SK-N-SH treated with all-trans-retinoic acid at 6 μM for 48 hours (cell line): ENCODE results near the gene HPS1.

ENCODE experiments used
- ATAC-seq: fragments of 200-7000 bp; cut with Tn5 transposase; 3 replicates; pipeline ENCODE4 v1.9.1; 2020; ENCODE audit warnings: mild to moderate bottlenecking, moderate library complexity
- ARNTL ChIP-seq: fragments of 450-650 bp; formaldehyde crosslinking; IDR thresholded peaks from 2 replicates; pipeline ENCODE4 v1.5.0; 2020; ENCODE audit warnings: low read depth, mild to moderate bottlenecking, moderate library complexity, borderline replicate concordance
- BACH2 ChIP-seq: fragments of 250-450 bp; sonication (Bioruptor Pico); IDR thresholded peaks from 2 replicates; pipeline ENCODE4 v1.9.0; 2021; ENCODE audit warnings: mild to moderate bottlenecking, borderline replicate concordance
- ESRRG ChIP-seq: fragments of 250-450 bp; sonication (Bioruptor Pico); IDR thresholded peaks from 2 replicates; pipeline ENCODE4 v1.6.1; 2021; ENCODE audit warnings: mild to moderate bottlenecking
- GLIS3 ChIP-seq: fragments of 250-450 bp; sonication (Bioruptor Pico); IDR thresholded peaks from 2 replicates; pipeline ENCODE4 v1.5.0; 2020; ENCODE audit warnings: mild to moderate bottlenecking, moderate library complexity
- ISL1 ChIP-seq: fragments of 250-450 bp; sonication (Bioruptor Pico); IDR thresholded peaks from 2 replicates; pipeline ENCODE4 v2.1.2; 2022; ENCODE audit warnings: mild to moderate bottlenecking, moderate library complexity
- OSR1 ChIP-seq: fragments of 250-450 bp; sonication (Bioruptor Pico); IDR thresholded peaks from 2 replicates; pipeline ENCODE4 v1.8.0; 2022; ENCODE audit warnings: moderate library complexity, mild to moderate bottlenecking, inconsistent platforms
- PATZ1 ChIP-seq: fragments of 250-450 bp; sonication (Bioruptor Pico); IDR thresholded peaks from 2 replicates; pipeline ENCODE4 v1.8.0; 2020; ENCODE audit warnings: mild to moderate bottlenecking, moderate library complexity, borderline replicate concordance
- PPARA ChIP-seq: fragments of 250-450 bp; sonication (Bioruptor Pico); IDR thresholded peaks from 2 replicates; pipeline ENCODE4 v1.5.0; 2020; ENCODE audit warnings: mild to moderate bottlenecking, borderline replicate concordance
- RARB ChIP-seq: fragments of 250-450 bp; sonication (Bioruptor Pico); IDR thresholded peaks from 2 replicates; pipeline ENCODE4 v1.8.0; 2021; ENCODE audit warnings: mild to moderate bottlenecking, moderate library complexity
- SNAI2 ChIP-seq: fragments of 250-450 bp; sonication (Bioruptor Pico); IDR thresholded peaks from 2 replicates; pipeline ENCODE4 v1.5.0; 2020; ENCODE audit warnings: mild to moderate bottlenecking, moderate library complexity
- TCF4 ChIP-seq: fragments of 250-450 bp; sonication (Bioruptor Pico); IDR thresholded peaks from 2 replicates; pipeline ENCODE4 v1.8.0; 2021; ENCODE audit warnings: mild to moderate bottlenecking, moderate library complexity, borderline replicate concordance
- ZC3H10 ChIP-seq: fragments of 250-450 bp; sonication (Bioruptor Pico); IDR thresholded peaks from 2 replicates; pipeline ENCODE4 v1.5.1; 2021; ENCODE audit warnings: mild to moderate bottlenecking, moderate library complexity
- ZFP3 ChIP-seq: fragments of 250-450 bp; sonication (Bioruptor Pico); IDR thresholded peaks from 2 replicates; pipeline ENCODE4 v1.5.0; 2020; ENCODE audit warnings: mild to moderate bottlenecking, moderate library complexity
- ZFP30 ChIP-seq: fragments of 450-650 bp; formaldehyde crosslinking; IDR thresholded peaks from 2 replicates; pipeline ENCODE4 v1.5.0; 2022; ENCODE audit warnings: mild to moderate bottlenecking, moderate library complexity
- ZNF565 ChIP-seq: fragments of 450-650 bp; formaldehyde crosslinking; conservative IDR thresholded peaks from 2 replicates; pipeline ENCODE4 v1.5.0; 2020; ENCODE audit warnings: low read depth, mild to moderate bottlenecking, moderate library complexity
- ZNF70 ChIP-seq: fragments of 450-650 bp; formaldehyde crosslinking; IDR thresholded peaks from 2 replicates; pipeline ENCODE4 v1.5.0; 2020; ENCODE audit warnings: mild to moderate bottlenecking, moderate library complexity
- ZNF8 ChIP-seq: fragments of 450-650 bp; formaldehyde crosslinking; IDR thresholded peaks from 2 replicates; pipeline ENCODE4 v1.5.0; 2020; ENCODE audit warnings: mild to moderate bottlenecking, moderate library complexity
- TF ChIP-seq, protein P1 (sequence below): fragments of 250-450 bp; sonication (Bioruptor Pico); IDR thresholded peaks from 2 replicates; pipeline ENCODE4 v1.5.1; 2021; ENCODE audit warnings: mild to moderate bottlenecking, moderate library complexity
- TF ChIP-seq, protein P2 (sequence below): fragments of 250-450 bp; sonication (Bioruptor Pico); IDR thresholded peaks from 2 replicates; pipeline ENCODE4 v1.8.0; 2021; ENCODE audit warnings: low read depth, mild to moderate bottlenecking, moderate library complexity, borderline replicate concordance
- TF ChIP-seq, protein P3 (sequence below): fragments of 250-450 bp; sonication (Bioruptor Pico); IDR thresholded peaks from 2 replicates; pipeline ENCODE4 v1.5.0; 2020; ENCODE audit warnings: mild to moderate bottlenecking, moderate library complexity
- TF ChIP-seq, protein P4 (sequence below): fragments of 250-450 bp; sonication (Bioruptor Pico); IDR thresholded peaks from 2 replicates; pipeline ENCODE4 v1.5.1; 2020; ENCODE audit warnings: low read depth, mild to moderate bottlenecking, moderate library complexity

The HPS1 gene

GRCh38 chr10:98407017-98407743, 39.6 kb downstream of the HPS1 start:
- no peak for TF ChIP-seq ZNF70 (CRISPR knock-in tag)
- no peak for TF ChIP-seq ISL1 (CRISPR knock-in tag)
- TF ChIP-seq, protein P1, sequence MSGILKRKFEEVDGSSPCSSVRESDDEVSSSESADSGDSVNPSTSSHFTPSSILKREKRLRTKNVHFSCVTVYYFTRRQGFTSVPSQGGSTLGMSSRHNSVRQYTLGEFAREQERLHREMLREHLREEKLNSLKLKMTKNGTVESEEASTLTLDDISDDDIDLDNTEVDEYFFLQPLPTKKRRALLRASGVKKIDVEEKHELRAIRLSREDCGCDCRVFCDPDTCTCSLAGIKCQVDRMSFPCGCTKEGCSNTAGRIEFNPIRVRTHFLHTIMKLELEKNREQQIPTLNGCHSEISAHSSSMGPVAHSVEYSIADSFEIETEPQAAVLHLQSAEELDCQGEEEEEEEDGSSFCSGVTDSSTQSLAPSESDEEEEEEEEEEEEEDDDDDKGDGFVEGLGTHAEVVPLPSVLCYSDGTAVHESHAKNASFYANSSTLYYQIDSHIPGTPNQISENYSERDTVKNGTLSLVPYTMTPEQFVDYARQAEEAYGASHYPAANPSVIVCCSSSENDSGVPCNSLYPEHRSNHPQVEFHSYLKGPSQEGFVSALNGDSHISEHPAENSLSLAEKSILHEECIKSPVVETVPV (CRISPR knock-in tag), result no peak
- TF ChIP-seq ESRRG (CRISPR knock-in tag), result no peak
- TF ChIP-seq PATZ1 (CRISPR knock-in tag), result no peak
- no peak for TF ChIP-seq ZFP3 (CRISPR knock-in tag)
- no peak for TF ChIP-seq ZNF8 (CRISPR knock-in tag)
- no peak for TF ChIP-seq OSR1 (CRISPR knock-in tag)
- no peak for TF ChIP-seq TCF4 (CRISPR knock-in tag)
- TF ChIP-seq, protein P2, sequence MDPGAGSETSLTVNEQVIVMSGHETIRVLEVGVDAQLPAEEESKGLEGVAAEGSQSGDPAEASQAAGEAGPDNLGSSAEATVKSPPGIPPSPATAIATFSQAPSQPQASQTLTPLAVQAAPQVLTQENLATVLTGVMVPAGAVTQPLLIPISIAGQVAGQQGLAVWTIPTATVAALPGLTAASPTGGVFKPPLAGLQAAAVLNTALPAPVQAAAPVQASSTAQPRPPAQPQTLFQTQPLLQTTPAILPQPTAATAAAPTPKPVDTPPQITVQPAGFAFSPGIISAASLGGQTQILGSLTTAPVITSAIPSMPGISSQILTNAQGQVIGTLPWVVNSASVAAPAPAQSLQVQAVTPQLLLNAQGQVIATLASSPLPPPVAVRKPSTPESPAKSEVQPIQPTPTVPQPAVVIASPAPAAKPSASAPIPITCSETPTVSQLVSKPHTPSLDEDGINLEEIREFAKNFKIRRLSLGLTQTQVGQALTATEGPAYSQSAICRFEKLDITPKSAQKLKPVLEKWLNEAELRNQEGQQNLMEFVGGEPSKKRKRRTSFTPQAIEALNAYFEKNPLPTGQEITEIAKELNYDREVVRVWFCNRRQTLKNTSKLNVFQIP (CRISPR knock-in tag), result no peak
- no peak for TF ChIP-seq BACH2 (CRISPR knock-in tag)
- TF ChIP-seq RARB (CRISPR knock-in tag), result no peak
- ATAC-seq, result no peak

DNA sequence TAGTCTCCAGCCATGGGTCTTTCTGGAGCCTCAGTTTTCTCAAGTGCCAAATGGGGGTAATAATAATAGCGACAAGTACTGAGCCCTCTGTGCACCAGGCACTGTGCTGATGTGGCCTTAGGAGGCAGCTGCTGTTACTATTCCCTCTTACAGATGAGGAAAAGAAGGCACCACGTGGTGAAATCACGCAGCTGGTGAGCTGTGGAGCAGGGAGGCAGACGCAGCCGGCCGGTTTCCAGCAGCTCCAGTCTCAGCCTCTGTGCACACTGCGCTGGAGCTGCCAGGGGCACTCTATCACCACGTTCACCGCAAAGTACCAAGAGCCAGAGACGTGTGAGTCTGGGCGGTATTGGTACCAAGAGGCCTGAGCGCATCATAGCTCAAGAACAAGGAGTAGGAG, 41.3 kb downstream of the HPS1 start:
- ATAC-seq, result no peak
- TF ChIP-seq ARNTL, result no peak
- no peak for TF ChIP-seq OSR1 (CRISPR knock-in tag)
- no peak for TF ChIP-seq ZFP30 (CRISPR knock-in tag)
- TF ChIP-seq, protein P3, sequence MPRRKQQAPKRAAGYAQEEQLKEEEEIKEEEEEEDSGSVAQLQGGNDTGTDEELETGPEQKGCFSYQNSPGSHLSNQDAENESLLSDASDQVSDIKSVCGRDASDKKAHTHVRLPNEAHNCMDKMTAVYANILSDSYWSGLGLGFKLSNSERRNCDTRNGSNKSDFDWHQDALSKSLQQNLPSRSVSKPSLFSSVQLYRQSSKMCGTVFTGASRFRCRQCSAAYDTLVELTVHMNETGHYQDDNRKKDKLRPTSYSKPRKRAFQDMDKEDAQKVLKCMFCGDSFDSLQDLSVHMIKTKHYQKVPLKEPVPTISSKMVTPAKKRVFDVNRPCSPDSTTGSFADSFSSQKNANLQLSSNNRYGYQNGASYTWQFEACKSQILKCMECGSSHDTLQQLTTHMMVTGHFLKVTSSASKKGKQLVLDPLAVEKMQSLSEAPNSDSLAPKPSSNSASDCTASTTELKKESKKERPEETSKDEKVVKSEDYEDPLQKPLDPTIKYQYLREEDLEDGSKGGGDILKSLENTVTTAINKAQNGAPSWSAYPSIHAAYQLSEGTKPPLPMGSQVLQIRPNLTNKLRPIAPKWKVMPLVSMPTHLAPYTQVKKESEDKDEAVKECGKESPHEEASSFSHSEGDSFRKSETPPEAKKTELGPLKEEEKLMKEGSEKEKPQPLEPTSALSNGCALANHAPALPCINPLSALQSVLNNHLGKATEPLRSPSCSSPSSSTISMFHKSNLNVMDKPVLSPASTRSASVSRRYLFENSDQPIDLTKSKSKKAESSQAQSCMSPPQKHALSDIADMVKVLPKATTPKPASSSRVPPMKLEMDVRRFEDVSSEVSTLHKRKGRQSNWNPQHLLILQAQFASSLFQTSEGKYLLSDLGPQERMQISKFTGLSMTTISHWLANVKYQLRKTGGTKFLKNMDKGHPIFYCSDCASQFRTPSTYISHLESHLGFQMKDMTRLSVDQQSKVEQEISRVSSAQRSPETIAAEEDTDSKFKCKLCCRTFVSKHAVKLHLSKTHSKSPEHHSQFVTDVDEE, result no peak
- TF ChIP-seq, protein P4, sequence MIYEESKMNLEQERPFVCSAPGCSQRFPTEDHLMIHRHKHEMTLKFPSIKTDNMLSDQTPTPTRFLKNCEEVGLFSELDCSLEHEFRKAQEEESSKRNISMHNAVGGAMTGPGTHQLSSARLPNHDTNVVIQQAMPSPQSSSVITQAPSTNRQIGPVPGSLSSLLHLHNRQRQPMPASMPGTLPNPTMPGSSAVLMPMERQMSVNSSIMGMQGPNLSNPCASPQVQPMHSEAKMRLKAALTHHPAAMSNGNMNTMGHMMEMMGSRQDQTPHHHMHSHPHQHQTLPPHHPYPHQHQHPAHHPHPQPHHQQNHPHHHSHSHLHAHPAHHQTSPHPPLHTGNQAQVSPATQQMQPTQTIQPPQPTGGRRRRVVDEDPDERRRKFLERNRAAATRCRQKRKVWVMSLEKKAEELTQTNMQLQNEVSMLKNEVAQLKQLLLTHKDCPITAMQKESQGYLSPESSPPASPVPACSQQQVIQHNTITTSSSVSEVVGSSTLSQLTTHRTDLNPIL (CRISPR knock-in tag), result no peak
- no peak for TF ChIP-seq RARB (CRISPR knock-in tag)
- no peak for TF ChIP-seq SNAI2 (CRISPR knock-in tag)
- no peak for TF ChIP-seq TCF4 (CRISPR knock-in tag)
- TF ChIP-seq ZC3H10 (CRISPR knock-in tag), result no peak
- no peak for TF ChIP-seq GLIS3 (CRISPR knock-in tag)
- TF ChIP-seq PPARA (CRISPR knock-in tag), result no peak
- no peak for TF ChIP-seq PATZ1 (CRISPR knock-in tag)
- no peak for TF ChIP-seq BACH2 (CRISPR knock-in tag)
- TF ChIP-seq ISL1 (CRISPR knock-in tag), result no peak
- TF ChIP-seq ZNF565 (CRISPR knock-in tag), result no peak
- TF ChIP-seq, protein P2 (CRISPR knock-in tag), result no peak
